K562 (cell line): Measurements from ENCODE around the gene COL26A1. TPM values are rescaled to one million over a fixed set of nuclear protein-coding genes. Genes with fewer than 3 reads are reported as not detected.
A peak's percentile ranks its signal among the peaks of the same experiment; 100 is the strongest.

Experiments
- ATAC-seq: fragments of 200-7000 bp; cut with Tn5 transposase; 3 replicates; pipeline ENCODE4 v1.9.1; 2020; ENCODE audit warnings: moderate library complexity
- BruUV-seq: library from RNA; stranded (reverse); fragments of 400-500 nt; replicated peaks from 2 replicates; lab custom pipeline; 2021; lab: Mats Ljungman, UMichigan
- CTCF ChIA-PET: fragments of 300-600 bp; formaldehyde crosslinking; extraction: SDS; loops from one replicate; lab custom pipeline; 2021; ENCODE audit warnings: low intra/inter-chr PET ratio; lab: Yijun Ruan, JAX
- POLR2A ChIA-PET: fragments of 300-600, 350-650 bp; sonication (Branson Sonifier 250); formaldehyde crosslinking; extraction: SDS; loops from one replicate; lab custom pipeline; 2021; ENCODE audit warnings: antibody characterized with exemption, inconsistent platforms; lab: Yijun Ruan, JAX
- DNase-seq, 4 experiments: peaks; one replicate each; pipeline versions ENCODE4 v3.0.0 to v3.0.0-alpha.2; 2011 to 2018; ENCODE audit warnings: low spot score in 3 of 4, mixed read lengths in 3 of 4; ENCODE audit errors: extremely low read depth in 1 of 4
- FAIRE-seq: peaks from 2 replicates; lab custom pipeline; 2011; peaks lifted over from hg19 to GRCh38; lab: Jason Lieb, UNC
- H2AFZ ChIP-seq: 2 replicates; pipeline ENCODE4 v1.6.0; 2011; ENCODE audit warnings: low read depth, low read length, control low read depth, inconsistent platforms
- H3K27ac ChIP-seq: fragments of 200-600 bp; 3 replicates; pipeline ENCODE4 v1.8.0; 2011; ENCODE audit warnings: low read depth, mild to moderate bottlenecking, control low read depth, inconsistent platforms, low read length, moderate library complexity, mixed read lengths; ENCODE audit errors: extremely low read depth
- H3K27me3 ChIP-seq, 2 experiments: fragments of 300-600 bp in 1 of 2; 2 replicates in 1 of 2; 3 replicates in 1 of 2; pipeline versions ENCODE4 v1.6.0 to v1.8.0; 2011; ENCODE audit warnings: inconsistent platforms in 2 of 2, low read length in 2 of 2, mild to moderate bottlenecking in 1 of 2, mixed read lengths in 1 of 2, moderate library complexity in 1 of 2; ENCODE audit not compliant: control insufficient read depth in 2 of 2, insufficient read depth in 2 of 2
- H3K36me3 ChIP-seq: fragments of 300-600 bp; 3 replicates; pipeline ENCODE4 v1.8.0; 2011; ENCODE audit warnings: mild to moderate bottlenecking, low read length, inconsistent platforms; ENCODE audit not compliant: control insufficient read depth, insufficient read depth
- H3K4me1 ChIP-seq, 2 experiments: fragments of 200-600 bp in 1 of 2; replicated peaks in 1 of 2; 2 replicates in 1 of 2; 3 replicates in 1 of 2; pipeline versions ENCODE4 v1.5.1 to v1.8.0; 2011; ENCODE audit warnings: inconsistent platforms in 2 of 2, low read length in 2 of 2, mild to moderate bottlenecking in 1 of 2, mixed read lengths in 1 of 2, moderate library complexity in 1 of 2; ENCODE audit not compliant: control insufficient read depth in 2 of 2, insufficient read depth in 2 of 2
- H3K4me2 ChIP-seq: 2 replicates; pipeline ENCODE4 v1.6.1; 2011; ENCODE audit warnings: low read length, control low read depth, inconsistent platforms, mixed read lengths; ENCODE audit not compliant: insufficient read depth
- H3K4me3 ChIP-seq: fragments of 200-600 bp; sonication (generic), shearing (Covaris generic); 2 replicates; pipeline ENCODE4 v1.5.1; 2016; ENCODE audit warnings: control low read depth, inconsistent platforms
- H3K79me2 ChIP-seq: fragments of 200-600 bp; 3 replicates; pipeline ENCODE4 v1.8.0; 2011; ENCODE audit warnings: low read length, inconsistent platforms; ENCODE audit not compliant: control insufficient read depth, insufficient read depth
- H3K9ac ChIP-seq, 2 experiments: 2 replicates each; pipeline versions ENCODE4 v1.6.0 to v1.6.1; 2011; ENCODE audit warnings: low read depth in 2 of 2, low read length in 2 of 2, control low read depth in 1 of 2, inconsistent platforms in 1 of 2, mild to moderate bottlenecking in 1 of 2, mixed read lengths in 1 of 2; ENCODE audit not compliant: insufficient read depth in 1 of 2
- H3K9me1 ChIP-seq: one replicate; pipeline ENCODE4 v1.6.0; 2011; ENCODE audit warnings: inconsistent platforms, mild to moderate bottlenecking, low read length, moderate library complexity; ENCODE audit not compliant: control insufficient read depth, insufficient read depth
- H3K9me3 ChIP-seq: replicated peaks from 2 replicates; pipeline ENCODE4 v1.5.1; 2011; ENCODE audit warnings: low read depth, low read length, inconsistent platforms; ENCODE audit not compliant: control insufficient read depth, insufficient read depth
- H4K20me1 ChIP-seq: replicated peaks from 2 replicates; pipeline ENCODE4 v1.6.1; 2011; ENCODE audit warnings: low read length, inconsistent platforms, mixed read lengths; ENCODE audit not compliant: control insufficient read depth, insufficient read depth
- MCM7 ChIP-seq, 2 experiments: fragments of 450-650 bp; IDR thresholded peaks; 2 replicates each; pipeline ENCODE4 v1.6.1; 2016 to 2018
- MECOM ChIP-seq: fragments of 250-450 bp; sonication (Bioruptor Pico); IDR thresholded peaks from 2 replicates; pipeline ENCODE4 v1.8.0; 2022; ENCODE audit warnings: inconsistent platforms
- POU5F1 ChIP-seq: fragments of 150-350 bp; IDR thresholded peaks from 2 replicates; pipeline ENCODE4 v1.6.1; 2014; ENCODE audit warnings: borderline replicate concordance, low read length, low read depth, mild to moderate bottlenecking; ENCODE audit not compliant: partially characterized antibody
- XRCC4 ChIP-seq: IDR thresholded peaks from one replicate; pipeline ENCODE4 v1.6.1; 2011; ENCODE audit not compliant: insufficient read depth, insufficient read length; ENCODE audit errors: extremely low read depth
- ZBTB1 ChIP-seq: sonication (generic); formaldehyde crosslinking; IDR thresholded peaks from 2 replicates; pipeline ENCODE4 v1.8.1; 2023; ENCODE audit warnings: missing genetic modification reagents, low read depth, mild to moderate bottlenecking, borderline replicate concordance
- ZC3H4 ChIP-seq: sonication (generic); formaldehyde crosslinking; IDR thresholded peaks from 2 replicates; pipeline ENCODE4 v1.9.0; 2021; ENCODE audit warnings: missing genetic modification reagents, borderline replicate concordance
- ZNF253 ChIP-seq: fragments of 250-450 bp; sonication (Bioruptor Pico); conservative IDR thresholded peaks from 2 replicates; pipeline ENCODE4 v1.6.1; 2021; ENCODE audit warnings: mild to moderate bottlenecking
- ZNF316 ChIP-seq: fragments of 450-650 bp; IDR thresholded peaks from 2 replicates; pipeline ENCODE4 v1.6.1; 2016
- WGBS: fragments of 100-300 bp; shearing (Covaris generic); methylation state at CpG from one replicate; pipeline ENCODE4 v1.1.6; 2016; ENCODE audit warnings: low coverage, mixed read lengths; ENCODE audit not compliant: insufficient coverage; ENCODE audit errors: missing lambda C conversion rate; 5-methylcytosine and 5-hydroxymethylcytosine counted together
- in situ Hi-C: fragments of 300-500 bp; cut with MboI; formaldehyde crosslinking; loops from 4 replicates; pipeline ENCODE4 v1.15.0; 2018; ENCODE audit warnings: inconsistent platforms, mixed read lengths
- intact Hi-C: fragments of 100-400 bp; cut with micrococcal nuclease; formaldehyde crosslinking; loops from 2 replicates; pipeline ENCODE4 v1.14.2; 2022
- polyA plus RNA-seq, 8 experiments: library from polyadenylated mRNA; depleted of rRNA in 4 of 8; stranded (reverse) in 5 of 8; unstranded in 3 of 8; fragments of >200 nt; fragmentation: Nextera tagmentation in 2 of 8; fragmentation: Illumina TruSeq in 1 of 8; extraction: Ambion mirVana in 2 of 8; extraction: Trizol in 1 of 8; gene quantifications; 2 replicates each; pipeline versions ENCODE4 v1.2.1 to v1.2.3, GENCODE V29; 2011 to 2014; ENCODE audit warnings: inconsistent platforms in 1 of 8, missing spikeins in 1 of 8
- total RNA-seq, 7 experiments: library from RNA; depleted of rRNA in 6 of 7; stranded (reverse); fragments of >200 nt in 6 of 7; fragmentation: Illumina TruSeq in 2 of 7; extraction: Trizol in 2 of 7; gene quantifications; 2 replicates each; pipeline versions ENCODE4 v1.2.1 to v1.2.3, GENCODE V29; 2011 to 2021; ENCODE audit warnings: low replicate concordance in 1 of 7
- TF ChIP-seq, protein P1 (sequence below): fragments of 450-650 bp; IDR thresholded peaks from 2 replicates; pipeline ENCODE4 v1.6.1; 2016; ENCODE audit warnings: low read depth

The COL26A1 gene
- total and polyA plus RNA-seq, 9 of the 15 experiments (the other 6 are each of a cell fraction or from before 2014, with no cell fraction given): 0.04 to 0.39 (median 0.07) TPM; not detected in 5

DNA sequence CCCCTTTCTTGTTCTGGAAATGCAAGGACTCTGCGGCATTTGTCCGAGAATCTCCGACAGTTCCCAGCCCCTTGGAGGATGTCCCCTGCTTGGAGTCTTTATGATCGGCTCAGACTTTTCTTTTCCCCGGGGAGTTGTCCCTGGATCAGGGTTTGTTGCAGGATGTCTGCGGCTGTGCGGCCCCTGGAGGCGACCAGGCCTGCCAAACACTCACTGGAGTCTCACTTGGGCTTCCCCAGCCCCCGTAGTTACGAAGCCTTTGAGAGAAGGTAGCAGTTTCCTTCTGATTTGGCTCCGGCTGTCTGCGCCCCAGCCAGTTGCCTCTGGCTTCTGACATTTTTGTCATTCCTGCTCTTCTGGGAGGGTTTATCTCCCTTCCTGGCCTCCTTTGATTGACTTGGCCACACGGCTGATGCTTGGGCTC is 16.1 kb downstream of the COL26A1 start:
- Histone ChIP-seq H3K9ac (no peak overlapping the region), H3K36me3 (no peaks in the 10 kb centered on the region), H2AFZ (no peak overlapping the region), H3K4me2 (no peak overlapping the region), H3K9me1 (no peaks in the 10 kb centered on the region), H3K9me3 (no peaks in the 10 kb centered on the region), H3K27ac (no peak overlapping the region), H3K4me3 (no peak overlapping the region), H3K27me3 (peaks cover 42 to 49% of the 10 kb centered on the region in 2 experiments), H4K20me1 (no peaks in the 10 kb centered on the region; the same call in 1 of the 2 replicates), H3K4me1 (no peaks in the 10 kb centered on the region), H3K79me2 (no peaks in the 10 kb centered on the region)
- intact Hi-C loops (no loop called here), in situ Hi-C loops (no loop called here)
- 6% methylated on average over 13 of the region's 13 CpGs for WGBS
- ATAC-seq (no peak; the same call in 1 of the 3 replicates), FAIRE-seq (no peak), DNase-seq (no peak)
- CTCF ChIA-PET: no interaction called here
- POLR2A ChIA-PET: interaction anchor here (1.1 kb wide), 1 partner anchor 59 kb away, joined by 3 read pairs; no protein-coding TSS in a partner anchor
- no TSS peak for BruUV-seq
- TF ChIP-seq ZNF316 (no peak), XRCC4 (no peak), MECOM (CRISPR knock-in tag) (no peak), ZBTB1 (no peak), ZNF253 (no peak), ZC3H4 (CRISPR knock-in tag) (no peak), POU5F1 (no peak), MCM7 (IDR thresholded peaks at IDR 0.05) (no peak)
- TF ChIP-seq, protein P1, sequence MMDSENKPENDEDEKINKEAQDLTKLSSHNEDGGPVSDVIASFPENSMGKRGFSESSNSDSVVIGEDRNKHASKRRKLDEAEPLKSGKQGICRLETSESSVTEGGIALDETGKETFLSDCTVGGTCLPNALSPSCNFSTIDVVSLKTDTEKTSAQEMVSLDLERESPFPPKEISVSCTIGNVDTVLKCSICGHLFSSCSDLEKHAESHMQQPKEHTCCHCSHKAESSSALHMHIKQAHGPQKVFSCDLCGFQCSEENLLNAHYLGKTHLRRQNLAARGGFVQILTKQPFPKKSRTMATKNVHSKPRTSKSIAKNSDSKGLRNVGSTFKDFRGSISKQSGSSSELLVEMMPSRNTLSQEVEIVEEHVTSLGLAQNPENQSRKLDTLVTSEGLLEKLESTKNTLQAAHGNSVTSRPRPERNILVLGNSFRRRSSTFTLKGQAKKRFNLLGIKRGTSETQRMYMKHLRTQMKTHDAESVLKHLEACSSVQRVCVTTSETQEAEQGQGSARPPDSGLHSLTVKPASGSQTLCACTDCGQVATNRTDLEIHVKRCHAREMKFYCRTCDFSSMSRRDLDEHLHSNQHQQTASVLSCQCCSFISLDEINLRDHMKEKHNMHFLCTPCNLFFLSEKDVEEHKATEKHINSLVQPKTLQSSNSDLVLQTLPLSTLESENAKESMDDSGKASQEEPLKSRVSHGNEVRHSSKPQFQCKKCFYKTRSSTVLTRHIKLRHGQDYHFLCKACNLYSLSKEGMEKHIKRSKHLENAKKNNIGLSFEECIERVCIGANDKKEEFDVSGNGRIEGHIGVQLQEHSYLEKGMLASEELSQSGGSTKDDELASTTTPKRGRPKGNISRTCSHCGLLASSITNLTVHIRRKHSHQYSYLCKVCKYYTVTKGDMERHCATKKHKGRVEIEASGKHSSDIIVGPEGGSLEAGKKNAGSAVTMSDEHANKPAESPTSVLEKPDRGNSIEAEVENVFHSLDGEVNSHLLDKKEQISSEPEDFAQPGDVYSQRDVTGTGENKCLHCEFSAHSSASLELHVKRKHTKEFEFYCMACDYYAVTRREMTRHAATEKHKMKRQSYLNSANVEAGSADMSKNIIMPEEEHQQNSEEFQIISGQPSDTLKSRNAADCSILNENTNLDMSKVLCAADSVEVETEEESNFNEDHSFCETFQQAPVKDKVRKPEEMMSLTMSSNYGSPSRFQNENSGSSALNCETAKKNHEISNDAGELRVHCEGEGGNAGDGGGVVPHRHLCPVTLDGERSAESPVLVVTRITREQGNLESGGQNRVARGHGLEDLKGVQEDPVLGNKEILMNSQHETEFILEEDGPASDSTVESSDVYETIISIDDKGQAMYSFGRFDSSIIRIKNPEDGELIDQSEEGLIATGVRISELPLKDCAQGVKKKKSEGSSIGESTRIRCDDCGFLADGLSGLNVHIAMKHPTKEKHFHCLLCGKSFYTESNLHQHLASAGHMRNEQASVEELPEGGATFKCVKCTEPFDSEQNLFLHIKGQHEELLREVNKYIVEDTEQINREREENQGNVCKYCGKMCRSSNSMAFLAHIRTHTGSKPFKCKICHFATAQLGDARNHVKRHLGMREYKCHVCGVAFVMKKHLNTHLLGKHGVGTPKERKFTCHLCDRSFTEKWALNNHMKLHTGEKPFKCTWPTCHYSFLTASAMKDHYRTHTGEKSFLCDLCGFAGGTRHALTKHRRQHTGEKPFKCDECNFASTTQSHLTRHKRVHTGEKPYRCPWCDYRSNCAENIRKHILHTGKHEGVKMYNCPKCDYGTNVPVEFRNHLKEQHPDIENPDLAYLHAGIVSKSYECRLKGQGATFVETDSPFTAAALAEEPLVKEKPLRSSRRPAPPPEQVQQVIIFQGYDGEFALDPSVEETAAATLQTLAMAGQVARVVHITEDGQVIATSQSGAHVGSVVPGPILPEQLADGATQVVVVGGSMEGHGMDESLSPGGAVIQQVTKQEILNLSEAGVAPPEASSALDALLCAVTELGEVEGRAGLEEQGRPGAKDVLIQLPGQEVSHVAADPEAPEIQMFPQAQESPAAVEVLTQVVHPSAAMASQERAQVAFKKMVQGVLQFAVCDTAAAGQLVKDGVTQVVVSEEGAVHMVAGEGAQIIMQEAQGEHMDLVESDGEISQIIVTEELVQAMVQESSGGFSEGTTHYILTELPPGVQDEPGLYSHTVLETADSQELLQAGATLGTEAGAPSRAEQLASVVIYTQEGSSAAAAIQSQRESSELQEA: peak; percentile 30; the same call in 1 of the 2 replicates
